HepG2 (cell line): ENCODE results near the gene HHIPL2. TPM values are rescaled to one million over a fixed set of nuclear protein-coding genes. Genes with fewer than 3 reads are reported as not detected.

Experiments
- CCAR2 ChIP-seq: fragments of 200-400 bp; formaldehyde crosslinking; optimal IDR thresholded peaks from 2 replicates; pipeline ENCODE3; 2018; ENCODE audit warnings: low read depth, mild to moderate bottlenecking, low read length, moderate library complexity
- CEBPG ChIP-seq: IDR thresholded peaks from 2 replicates; pipeline ENCODE4 v1.6.1; 2016
- KDM3A ChIP-seq: IDR thresholded peaks from 2 replicates; pipeline ENCODE4 v1.6.1; 2018; ENCODE audit warnings: low read depth, missing compliant biosample characterization
- NFIC ChIP-seq: IDR thresholded peaks from 2 replicates; pipeline ENCODE4 v1.6.1; 2012; ENCODE audit warnings: mild to moderate bottlenecking, low read length, inconsistent platforms
- NR2C2 ChIP-seq: sonication (generic); formaldehyde crosslinking; IDR thresholded peaks from 2 replicates; pipeline ENCODE4 v1.4.0; 2020; ENCODE audit warnings: missing genetic modification reagents, mild to moderate bottlenecking, moderate library complexity, borderline replicate concordance
- PBX3 ChIP-seq: sonication (generic); formaldehyde crosslinking; IDR thresholded peaks from 2 replicates; pipeline ENCODE4 v1.8.1; 2023; ENCODE audit warnings: missing genetic modification reagents, inconsistent platforms, borderline replicate concordance
- SIX4 ChIP-seq: sonication (generic); formaldehyde crosslinking; IDR thresholded peaks from 2 replicates; pipeline ENCODE4 v1.4.0; 2020; ENCODE audit warnings: missing genetic modification reagents
- SSRP1 ChIP-seq: IDR thresholded peaks from 2 replicates; pipeline ENCODE4 v1.6.1; 2016; ENCODE audit warnings: control low read depth
- YY1 ChIP-seq: IDR thresholded peaks from 2 replicates; pipeline ENCODE4 v1.6.1; 2011; ENCODE audit warnings: low read length, low read depth, moderate library complexity, mild to moderate bottlenecking; ENCODE audit not compliant: insufficient read depth, insufficient replicate concordance
- ZNF121 ChIP-seq: sonication (generic); formaldehyde crosslinking; IDR thresholded peaks from 2 replicates; pipeline ENCODE4 v1.5.0; 2020; ENCODE audit warnings: mild to moderate bottlenecking, missing genetic modification reagents
- ZNF263 ChIP-seq: sonication (generic); formaldehyde crosslinking; IDR thresholded peaks from 2 replicates; pipeline ENCODE4 v1.4.0; 2020; ENCODE audit warnings: missing genetic modification reagents
- ZNF512 ChIP-seq: sonication (generic); formaldehyde crosslinking; IDR thresholded peaks from 2 replicates; pipeline ENCODE4 v1.4.0; 2020; ENCODE audit warnings: mild to moderate bottlenecking, missing genetic modification reagents
- ZNF576 ChIP-seq: sonication (generic); formaldehyde crosslinking; IDR thresholded peaks from 2 replicates; pipeline ENCODE4 v1.4.0; 2020; ENCODE audit warnings: mild to moderate bottlenecking, missing genetic modification reagents
- ZNF737 ChIP-seq: sonication (generic); formaldehyde crosslinking; IDR thresholded peaks from 2 replicates; pipeline ENCODE4 v1.5.0; 2020; ENCODE audit warnings: missing genetic modification reagents, mild to moderate bottlenecking, borderline replicate concordance
- ZNF790 ChIP-seq: sonication (generic); formaldehyde crosslinking; IDR thresholded peaks from 2 replicates; pipeline ENCODE4 v1.8.0; 2022; ENCODE audit warnings: missing genetic modification reagents, mild to moderate bottlenecking, borderline replicate concordance
- ZNF879 ChIP-seq: sonication (generic); formaldehyde crosslinking; IDR thresholded peaks from 2 replicates; pipeline ENCODE4 v1.8.1; 2023; ENCODE audit warnings: missing genetic modification reagents
- ZZZ3 ChIP-seq: sonication (generic); formaldehyde crosslinking; IDR thresholded peaks from 2 replicates; pipeline ENCODE4 v1.4.0; 2020; ENCODE audit warnings: missing genetic modification reagents, mild to moderate bottlenecking, borderline replicate concordance
- polyA plus RNA-seq, 8 experiments: library from polyadenylated mRNA; depleted of rRNA in 3 of 8; stranded (reverse) in 7 of 8; unstranded in 1 of 8; fragments of >200 nt; fragmentation: Illumina TruSeq in 4 of 8; extraction: Trizol in 4 of 8; gene quantifications; 2 replicates each; pipeline versions ENCODE4 v1.2.1 to v1.2.3, GENCODE V29; 2011 to 2016; ENCODE audit warnings: low read depth in 4 of 8, missing spikeins in 1 of 8, mixed read lengths in 1 of 8; ENCODE audit not compliant: insufficient read depth in 1 of 8
- total RNA-seq, 5 experiments: library from RNA; depleted of rRNA; stranded (reverse); fragments of >200 nt; fragmentation: Illumina TruSeq; extraction: Trizol; gene quantifications; 2 replicates each; pipeline ENCODE4 v1.2.3, GENCODE V29; 2016; ENCODE audit warnings: low read depth in 1 of 5
- TF ChIP-seq, protein P1 (sequence below), 2 experiments: IDR thresholded peaks; 2 replicates each; pipeline ENCODE4 v1.6.1; 2011 to 2012; ENCODE audit warnings: low read length in 2 of 2, borderline replicate concordance in 1 of 2, low read depth in 1 of 2, mild to moderate bottlenecking in 1 of 2, moderate library complexity in 1 of 2
- TF ChIP-seq, protein P2 (sequence below): sonication (generic); formaldehyde crosslinking; IDR thresholded peaks from 2 replicates; pipeline ENCODE4; 2020; ENCODE audit warnings: missing genetic modification reagents, mild to moderate bottlenecking, borderline replicate concordance

HHIPL2 gene
- total and polyA plus RNA-seq, 2 of the 13 experiments (the other 11 are each of a cell fraction or from before 2014, with no cell fraction given): 0.53 to 1.3 TPM

DNA sequence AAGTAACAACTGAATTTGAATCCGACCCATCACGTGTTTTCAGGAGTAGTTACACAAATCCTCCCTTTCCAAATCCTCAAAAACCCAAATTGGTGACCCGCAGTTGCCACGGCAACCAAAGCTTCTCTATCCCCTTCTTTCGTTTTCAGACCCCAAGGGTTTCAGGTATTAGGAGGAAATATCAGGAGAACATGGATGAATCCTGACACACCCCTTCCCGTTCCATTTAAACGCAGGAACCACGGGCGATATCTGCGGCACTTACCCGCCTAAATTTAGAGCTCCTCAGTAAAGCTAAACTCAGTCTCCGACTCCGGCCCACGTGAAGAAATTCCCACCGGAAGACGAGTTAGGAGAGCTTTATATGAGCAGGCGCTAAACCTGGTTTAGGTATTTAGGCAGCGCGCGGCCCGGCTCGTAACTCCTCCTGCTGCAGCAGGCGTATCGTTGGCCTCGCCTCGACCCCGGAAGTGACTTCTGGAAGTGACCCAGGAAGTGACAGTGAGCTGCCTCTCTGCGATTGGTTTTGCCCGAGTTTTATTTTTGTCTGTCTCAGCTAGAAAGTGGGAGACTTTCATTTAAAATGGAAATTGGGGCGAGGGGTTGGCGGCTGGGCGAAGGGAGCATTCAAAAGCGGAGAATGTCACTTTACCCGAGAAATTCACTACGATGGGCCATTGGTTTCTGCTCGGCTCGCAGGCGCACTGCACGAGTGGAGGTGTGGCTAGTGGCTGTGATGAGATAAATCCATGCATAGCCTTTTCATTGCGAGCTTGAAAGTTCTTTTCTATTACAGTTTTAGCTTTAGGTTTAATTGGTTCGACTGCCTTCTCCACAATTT lies 41.8 kb upstream of the HHIPL2 start, which contains the start of gene TAF1A (continued):
- TF ChIP-seq CEBPG (CRISPR knock-in tag): peak; percentile 4; the same call in 1 of the 2 replicates
- TF ChIP-seq ZNF879 (CRISPR knock-in tag): no peak
- no peak for TF ChIP-seq ZNF263 (CRISPR knock-in tag)
- TF ChIP-seq CCAR2: no peak
- TF ChIP-seq NFIC: no peak
- TF ChIP-seq ZNF737 (CRISPR knock-in tag): no peak
- TF ChIP-seq ZNF121 (CRISPR knock-in tag): no peak
- TF ChIP-seq PBX3: no peak
- no peak for TF ChIP-seq SIX4 (CRISPR knock-in tag)
- no peak for TF ChIP-seq SSRP1 (CRISPR knock-in tag)
- TF ChIP-seq ZNF576 (CRISPR knock-in tag): no peak
- no peak for TF ChIP-seq ZZZ3 (CRISPR knock-in tag)
- no peak for TF ChIP-seq ZNF512
- no peak for TF ChIP-seq ZNF790 (CRISPR knock-in tag)
- TF ChIP-seq NR2C2 (CRISPR knock-in tag): peak; percentile 99
- no peak; the same call in 1 of the 2 replicates for TF ChIP-seq KDM3A
- TF ChIP-seq, protein P1, sequence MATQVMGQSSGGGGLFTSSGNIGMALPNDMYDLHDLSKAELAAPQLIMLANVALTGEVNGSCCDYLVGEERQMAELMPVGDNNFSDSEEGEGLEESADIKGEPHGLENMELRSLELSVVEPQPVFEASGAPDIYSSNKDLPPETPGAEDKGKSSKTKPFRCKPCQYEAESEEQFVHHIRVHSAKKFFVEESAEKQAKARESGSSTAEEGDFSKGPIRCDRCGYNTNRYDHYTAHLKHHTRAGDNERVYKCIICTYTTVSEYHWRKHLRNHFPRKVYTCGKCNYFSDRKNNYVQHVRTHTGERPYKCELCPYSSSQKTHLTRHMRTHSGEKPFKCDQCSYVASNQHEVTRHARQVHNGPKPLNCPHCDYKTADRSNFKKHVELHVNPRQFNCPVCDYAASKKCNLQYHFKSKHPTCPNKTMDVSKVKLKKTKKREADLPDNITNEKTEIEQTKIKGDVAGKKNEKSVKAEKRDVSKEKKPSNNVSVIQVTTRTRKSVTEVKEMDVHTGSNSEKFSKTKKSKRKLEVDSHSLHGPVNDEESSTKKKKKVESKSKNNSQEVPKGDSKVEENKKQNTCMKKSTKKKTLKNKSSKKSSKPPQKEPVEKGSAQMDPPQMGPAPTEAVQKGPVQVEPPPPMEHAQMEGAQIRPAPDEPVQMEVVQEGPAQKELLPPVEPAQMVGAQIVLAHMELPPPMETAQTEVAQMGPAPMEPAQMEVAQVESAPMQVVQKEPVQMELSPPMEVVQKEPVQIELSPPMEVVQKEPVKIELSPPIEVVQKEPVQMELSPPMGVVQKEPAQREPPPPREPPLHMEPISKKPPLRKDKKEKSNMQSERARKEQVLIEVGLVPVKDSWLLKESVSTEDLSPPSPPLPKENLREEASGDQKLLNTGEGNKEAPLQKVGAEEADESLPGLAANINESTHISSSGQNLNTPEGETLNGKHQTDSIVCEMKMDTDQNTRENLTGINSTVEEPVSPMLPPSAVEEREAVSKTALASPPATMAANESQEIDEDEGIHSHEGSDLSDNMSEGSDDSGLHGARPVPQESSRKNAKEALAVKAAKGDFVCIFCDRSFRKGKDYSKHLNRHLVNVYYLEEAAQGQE (IDR thresholded peaks at IDR 0.05; ENCODE audit: borderline replicate concordance in 1 of 2, low read depth in 1 of 2, low read length in 2 of 2): no peak
- TF ChIP-seq, protein P2, sequence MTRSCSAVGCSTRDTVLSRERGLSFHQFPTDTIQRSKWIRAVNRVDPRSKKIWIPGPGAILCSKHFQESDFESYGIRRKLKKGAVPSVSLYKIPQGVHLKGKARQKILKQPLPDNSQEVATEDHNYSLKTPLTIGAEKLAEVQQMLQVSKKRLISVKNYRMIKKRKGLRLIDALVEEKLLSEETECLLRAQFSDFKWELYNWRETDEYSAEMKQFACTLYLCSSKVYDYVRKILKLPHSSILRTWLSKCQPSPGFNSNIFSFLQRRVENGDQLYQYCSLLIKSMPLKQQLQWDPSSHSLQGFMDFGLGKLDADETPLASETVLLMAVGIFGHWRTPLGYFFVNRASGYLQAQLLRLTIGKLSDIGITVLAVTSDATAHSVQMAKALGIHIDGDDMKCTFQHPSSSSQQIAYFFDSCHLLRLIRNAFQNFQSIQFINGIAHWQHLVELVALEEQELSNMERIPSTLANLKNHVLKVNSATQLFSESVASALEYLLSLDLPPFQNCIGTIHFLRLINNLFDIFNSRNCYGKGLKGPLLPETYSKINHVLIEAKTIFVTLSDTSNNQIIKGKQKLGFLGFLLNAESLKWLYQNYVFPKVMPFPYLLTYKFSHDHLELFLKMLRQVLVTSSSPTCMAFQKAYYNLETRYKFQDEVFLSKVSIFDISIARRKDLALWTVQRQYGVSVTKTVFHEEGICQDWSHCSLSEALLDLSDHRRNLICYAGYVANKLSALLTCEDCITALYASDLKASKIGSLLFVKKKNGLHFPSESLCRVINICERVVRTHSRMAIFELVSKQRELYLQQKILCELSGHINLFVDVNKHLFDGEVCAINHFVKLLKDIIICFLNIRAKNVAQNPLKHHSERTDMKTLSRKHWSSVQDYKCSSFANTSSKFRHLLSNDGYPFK (CRISPR knock-in tag): peak; percentile 89; the same call in 1 of the 2 replicates
- peak; percentile 52 for TF ChIP-seq YY1
